H4 (cell line): ENCODE measurements around the gene PTPRE. TPM values are rescaled to one million over a fixed set of nuclear protein-coding genes. Genes with fewer than 3 reads are reported as not detected.
A peak's percentile ranks its signal among the peaks of the same experiment; 100 is the strongest.

Source experiments
- DNase-seq: peaks from one replicate; pipeline ENCODE4 v3.0.0-alpha.2; 2015; ENCODE audit warnings: low spot score
- total RNA-seq: library from RNA; depleted of rRNA; stranded (reverse); fragments of >200 nt; shearing (Covaris generic); gene quantifications from 2 replicates; pipeline ENCODE4 v1.2.3, GENCODE V29; 2014; rRNA removed

PTPRE gene
- 3.5 and 4.0 TPM in 2 replicates for total RNA-seq

GRCh38 chr10:127906548-127907377, at the start of gene PTPRE:
Gene PTPRE (plus strand): TSS chr10:127907103. CDS start chr10:128040882, 133,779 bp downstream.
- DNase-seq: peak; percentile 30

GRCh38 chr10:127860592-127860991, 46.3 kb upstream of the PTPRE start:
- no peak for DNase-seq

- DNase-seq: no peak
Observed at GRCh38 chr10:127863231-127863825, 43.6 kb upstream of the PTPRE start.

- DNase-seq: no peak
Observed at GRCh38 chr10:127866276-127867013, 40.5 kb upstream of the PTPRE start.

- no peak for DNase-seq
Observed at GRCh38 chr10:127867805-127868204, 39.1 kb upstream of the PTPRE start.

- DNase-seq: no peak
Observed at GRCh38 chr10:127869329-127869728, 37.6 kb upstream of the PTPRE start.

- DNase-seq: no peak
Observed at GRCh38 chr10:127871631-127872010, 35.3 kb upstream of the PTPRE start.

GRCh38 chr10:127872011-127872761, 34.7 kb upstream of the PTPRE start:
- no peak for DNase-seq

GRCh38 chr10:127872871-127873600, 33.9 kb upstream of the PTPRE start:
- no peak for DNase-seq

- DNase-seq: no peak
Observed at GRCh38 chr10:127873901-127874470, 32.9 kb upstream of the PTPRE start.

- DNase-seq: no peak
Observed at GRCh38 chr10:127874671-127875448, 32.0 kb upstream of the PTPRE start.

- DNase-seq: no peak
Observed at GRCh38 chr10:127875449-127875765, 31.5 kb upstream of the PTPRE start.

GRCh38 chr10:127875916-127876315, 31.0 kb upstream of the PTPRE start:
- DNase-seq: no peak

- no peak for DNase-seq
Observed at GRCh38 chr10:127877116-127877515, 29.8 kb upstream of the PTPRE start.

- DNase-seq: no peak
Observed at GRCh38 chr10:127877699-127878098, 29.2 kb upstream of the PTPRE start.

- DNase-seq: no peak
Observed at GRCh38 chr10:127878475-127879055, 28.3 kb upstream of the PTPRE start.

- no peak for DNase-seq
Observed at GRCh38 chr10:127880557-127880956, 26.3 kb upstream of the PTPRE start.

GRCh38 chr10:127881262-127881661, 25.6 kb upstream of the PTPRE start:
- no peak for DNase-seq

GRCh38 chr10:127882391-127882790, 24.5 kb upstream of the PTPRE start:
- DNase-seq: no peak
